HG03432 (cell line): ENCODE measurements around the gene PIP5K1B.
A peak's percentile ranks its signal among the peaks of the same experiment; 100 is the strongest.

Experiments
- ATAC-seq: cut with Tn5 transposase; IDR thresholded peaks from one replicate; pipeline ENCODE4 v1.9.1; 2021; ENCODE audit warnings: mild to moderate bottlenecking, moderate library complexity; ENCODE audit not compliant: unreplicated experiment

The PIP5K1B gene

DNA sequence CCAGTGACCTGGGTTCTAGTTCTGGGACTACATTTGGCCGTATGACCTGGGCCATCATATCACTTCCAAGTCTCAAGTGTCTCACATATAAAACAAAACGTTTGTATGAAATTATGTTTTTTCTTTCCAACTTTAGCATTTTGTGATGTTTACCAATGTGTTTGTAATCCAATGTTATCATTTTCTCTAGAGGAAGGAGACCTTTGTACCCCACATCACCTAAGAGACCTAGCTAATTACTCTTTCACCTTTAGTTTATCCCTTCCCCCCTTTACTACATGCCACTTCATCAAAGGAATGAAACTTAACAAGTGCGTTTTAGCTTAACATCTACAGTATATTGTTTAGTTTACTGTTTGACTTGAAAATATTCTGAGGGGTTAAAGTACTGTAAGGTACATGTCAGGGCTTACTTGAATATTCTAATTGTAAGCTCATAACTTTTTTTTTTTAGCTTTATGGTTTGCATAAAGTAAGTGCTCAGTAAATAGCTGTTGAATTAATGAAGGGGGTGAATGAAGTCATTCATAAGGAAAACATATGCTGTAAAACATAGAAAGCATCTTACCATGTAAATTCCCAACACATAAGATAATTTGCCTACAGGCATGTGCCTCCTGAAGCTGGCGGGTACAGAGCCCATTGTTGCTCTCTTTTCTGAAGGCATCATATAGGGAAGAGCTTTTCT, 2.9 kb downstream of the PIP5K1B start:
- ATAC-seq = no peak

DNA sequence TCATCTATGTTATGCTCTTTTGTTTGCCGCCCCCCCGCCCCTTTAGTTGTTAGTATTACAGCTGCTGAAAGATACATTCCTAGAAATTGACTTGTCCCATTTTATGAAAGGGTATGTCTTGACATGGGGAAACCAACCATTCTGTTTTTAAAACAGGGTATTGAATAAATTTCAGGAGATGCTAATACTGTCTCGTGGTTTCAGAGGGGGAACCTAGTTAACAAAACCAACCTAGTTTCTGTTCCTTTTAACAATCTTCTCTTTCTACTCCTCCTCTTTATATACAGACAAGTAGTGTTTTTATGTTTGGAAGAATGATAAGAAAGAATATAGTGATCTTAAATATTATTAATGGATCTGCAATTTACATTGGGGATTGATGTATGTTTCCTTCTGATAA, 3.5 kb downstream of the PIP5K1B start:
- peak; percentile 18 for ATAC-seq

DNA sequence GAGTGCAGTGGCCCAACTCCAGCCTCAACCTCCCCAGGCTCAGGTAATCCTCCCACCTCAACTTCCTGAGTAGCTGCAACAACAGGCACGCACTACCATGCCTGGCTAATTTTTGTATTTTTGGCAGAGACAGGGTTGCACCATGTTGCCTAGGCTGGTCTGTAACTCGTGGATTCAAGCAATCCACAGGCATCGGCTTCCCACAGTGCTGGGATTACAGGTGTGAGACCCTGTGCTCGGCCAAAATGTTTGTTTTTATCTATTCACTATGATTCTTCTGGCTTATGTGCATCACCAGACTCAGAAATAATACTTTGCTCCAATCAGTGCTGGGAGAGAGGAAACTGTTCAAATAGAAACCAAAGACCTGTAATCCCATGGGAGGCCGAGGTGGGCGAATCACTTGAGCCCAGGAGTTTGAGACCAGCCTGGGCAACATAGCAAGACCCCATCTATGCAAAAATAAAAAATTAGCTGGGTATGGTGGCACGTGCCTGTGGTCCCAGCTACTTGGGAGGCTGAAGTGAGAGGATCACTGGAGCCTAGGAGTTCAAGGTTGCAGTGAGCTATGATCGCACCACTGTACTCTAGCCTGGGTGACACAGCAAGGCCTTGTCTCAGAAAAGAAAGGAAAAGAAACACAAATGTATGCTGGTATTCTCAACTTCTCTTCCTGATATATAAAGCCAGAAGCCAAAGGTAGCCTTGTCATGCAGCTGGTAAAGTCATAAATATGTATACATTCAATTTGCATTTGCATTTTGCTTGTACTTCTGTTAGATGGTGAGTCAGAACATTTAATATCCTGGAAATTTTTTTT, 4.5 kb downstream of the PIP5K1B start:
- ATAC-seq = no peak

DNA sequence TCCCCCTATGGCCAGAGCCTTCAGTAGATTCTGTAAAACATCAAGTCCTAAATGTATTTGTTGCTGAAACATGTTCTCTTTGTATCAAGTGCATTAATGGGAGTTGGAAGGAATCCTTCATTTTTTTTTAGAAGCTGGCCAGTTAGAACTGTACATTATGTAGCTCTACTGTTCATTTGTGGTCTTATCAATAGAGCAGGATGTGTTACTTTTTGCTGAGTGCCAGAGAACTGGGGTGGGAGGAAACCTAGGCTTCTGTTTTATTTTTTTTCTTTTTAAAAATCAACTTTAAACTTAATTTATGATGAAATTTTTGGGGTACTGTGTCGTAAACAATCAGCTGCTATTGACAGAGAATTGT, 5.1 kb downstream of the PIP5K1B start:
- no peak for ATAC-seq

DNA sequence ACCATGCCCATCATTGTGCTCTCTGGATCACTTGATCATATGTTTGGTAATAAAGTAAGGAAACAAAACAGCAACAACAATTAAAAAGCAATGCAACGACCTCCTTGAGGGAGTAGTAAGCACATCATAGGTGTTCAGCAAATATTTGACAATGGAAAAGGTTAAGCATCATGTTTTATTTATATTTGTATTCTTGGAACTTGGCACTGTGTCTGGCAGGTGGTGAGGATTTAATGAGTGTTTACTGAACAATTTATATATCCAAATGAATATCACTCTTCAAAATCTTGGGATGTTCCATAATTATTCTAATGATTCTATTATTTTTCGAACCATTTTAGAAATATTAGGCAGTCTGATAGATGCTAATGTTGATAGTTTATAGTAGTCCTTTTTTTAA, 6.2 kb downstream of the PIP5K1B start:
- no peak for ATAC-seq

DNA sequence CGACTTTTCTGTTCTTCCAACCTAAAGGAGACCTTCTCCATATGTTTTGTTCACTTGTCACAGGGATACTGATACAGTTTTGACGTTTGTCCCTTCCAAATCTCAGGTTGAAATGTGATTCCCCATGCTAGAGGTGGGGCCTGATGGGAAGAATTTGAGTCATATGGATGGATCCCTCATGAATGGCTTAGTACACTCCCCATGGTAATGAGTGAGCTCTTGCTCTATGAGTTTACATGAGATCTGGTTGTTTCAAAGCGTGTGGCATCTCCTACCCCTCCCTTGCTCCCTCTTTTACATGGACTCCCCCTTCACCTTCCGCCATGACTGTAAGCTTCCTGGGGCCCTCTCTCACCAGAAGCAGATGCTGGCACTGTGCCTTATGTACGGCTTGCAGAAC, 6.9 kb downstream of the PIP5K1B start:
- no peak for ATAC-seq

DNA sequence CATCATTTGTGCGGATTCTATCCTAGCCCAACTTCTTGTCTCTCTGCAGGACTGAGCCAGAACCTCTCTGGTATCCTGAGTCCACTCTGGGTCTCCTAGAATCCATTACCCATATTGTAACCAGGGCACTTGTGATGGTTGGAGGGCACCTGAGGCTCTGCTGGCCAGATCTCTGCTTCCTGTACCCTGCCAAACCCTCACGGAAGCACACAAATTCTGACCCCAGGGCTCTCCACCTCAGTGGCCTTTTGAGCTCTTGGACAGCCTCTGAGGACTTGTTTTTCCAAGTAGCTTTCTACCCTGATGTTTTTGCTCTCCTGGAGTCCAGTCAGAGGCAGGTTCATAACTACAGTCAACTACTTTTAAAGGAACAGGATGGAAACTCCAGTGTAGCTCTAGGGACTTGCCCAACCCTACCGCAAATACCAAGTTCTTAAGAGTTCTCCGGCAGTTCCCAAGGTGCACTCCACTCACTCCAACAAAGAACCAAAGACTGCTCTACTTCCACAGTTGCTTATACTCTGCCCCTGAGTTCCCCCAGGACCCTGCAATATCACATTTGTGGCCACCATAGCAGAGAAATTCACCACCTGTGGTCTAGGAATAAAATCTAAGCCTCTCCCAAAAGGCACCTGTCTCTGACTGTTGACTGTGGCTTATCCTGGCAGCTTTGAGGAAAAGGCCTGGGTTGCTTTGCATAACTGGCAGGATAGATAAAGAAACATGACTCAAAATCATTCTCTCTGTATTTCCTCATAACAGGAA, 9.6 kb downstream of the PIP5K1B start:
- no peak for ATAC-seq

DNA sequence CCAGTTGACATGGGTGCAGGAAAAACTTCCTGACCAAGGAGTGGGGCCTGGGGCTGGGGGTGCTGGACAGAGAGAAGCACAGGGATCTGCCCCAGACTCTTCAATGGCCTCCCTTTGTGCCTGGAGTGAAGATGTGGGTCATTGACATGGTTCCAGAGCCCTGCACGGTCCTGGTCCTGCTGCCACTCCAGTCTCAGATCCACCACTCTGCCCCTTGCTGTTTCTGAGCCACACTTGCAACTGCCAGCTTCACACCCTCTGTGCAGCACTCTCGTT, 10.1 kb downstream of the PIP5K1B start:
- no peak for ATAC-seq

DNA sequence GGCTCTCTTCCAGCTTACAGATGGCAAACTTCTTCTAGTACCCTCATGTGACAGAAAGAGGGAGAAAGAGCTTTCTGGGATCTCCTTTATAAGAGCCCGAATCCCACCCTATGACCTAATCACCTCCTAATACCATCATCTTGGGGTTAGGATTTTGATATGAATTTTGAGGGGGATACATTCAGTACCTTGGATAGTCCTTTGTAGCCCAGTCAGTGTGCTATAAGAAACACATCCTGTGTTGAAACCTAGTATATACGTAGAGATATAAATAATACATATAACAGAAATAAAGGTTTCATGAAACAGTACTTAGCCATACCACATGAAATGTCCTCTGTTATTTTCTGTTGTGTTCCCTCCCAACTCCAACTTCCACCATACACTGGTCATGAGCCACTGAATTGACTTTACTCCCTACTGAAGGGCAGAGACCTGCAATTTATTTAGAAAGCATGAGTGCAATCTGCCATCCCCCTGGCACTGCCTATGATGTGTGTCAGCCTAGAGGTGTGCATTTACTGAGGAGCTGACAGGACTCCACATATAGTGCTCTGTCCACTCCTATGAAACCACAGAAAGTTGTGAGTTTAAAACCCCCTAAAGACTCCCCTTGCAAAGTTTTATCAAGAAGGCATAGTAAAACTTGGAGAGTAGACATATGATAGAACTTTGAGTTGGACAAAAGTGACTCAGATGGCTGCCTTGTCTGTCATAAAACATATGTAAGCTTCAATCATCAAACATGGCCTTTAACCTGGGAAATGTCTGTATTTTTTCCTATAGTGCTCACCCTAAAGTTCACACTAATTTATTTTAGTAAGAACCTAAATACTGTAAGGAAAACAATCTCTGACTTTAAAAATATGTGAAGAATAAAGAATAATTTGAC, 12.8 kb downstream of the PIP5K1B start:
- ATAC-seq = no peak

DNA sequence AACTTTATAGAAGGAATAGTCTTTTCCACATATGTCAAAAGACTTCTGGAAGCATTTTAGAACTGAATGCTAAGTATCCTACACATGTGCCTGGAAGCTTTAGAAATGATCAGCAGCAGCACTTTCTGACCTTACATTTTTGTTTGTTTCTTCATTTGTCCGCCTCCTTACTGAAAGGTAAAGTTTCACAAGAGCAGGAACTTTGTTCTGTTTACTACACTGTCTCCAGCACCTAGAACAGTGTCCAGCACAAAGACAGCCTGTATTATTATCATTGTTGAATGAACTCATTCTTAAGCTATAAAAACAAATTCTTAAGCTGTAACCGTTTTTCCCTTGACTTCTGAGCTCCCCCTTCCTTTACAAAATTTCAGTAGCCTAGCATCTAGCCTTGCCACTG, 14.8 kb downstream of the PIP5K1B start:
- no peak for ATAC-seq

DNA sequence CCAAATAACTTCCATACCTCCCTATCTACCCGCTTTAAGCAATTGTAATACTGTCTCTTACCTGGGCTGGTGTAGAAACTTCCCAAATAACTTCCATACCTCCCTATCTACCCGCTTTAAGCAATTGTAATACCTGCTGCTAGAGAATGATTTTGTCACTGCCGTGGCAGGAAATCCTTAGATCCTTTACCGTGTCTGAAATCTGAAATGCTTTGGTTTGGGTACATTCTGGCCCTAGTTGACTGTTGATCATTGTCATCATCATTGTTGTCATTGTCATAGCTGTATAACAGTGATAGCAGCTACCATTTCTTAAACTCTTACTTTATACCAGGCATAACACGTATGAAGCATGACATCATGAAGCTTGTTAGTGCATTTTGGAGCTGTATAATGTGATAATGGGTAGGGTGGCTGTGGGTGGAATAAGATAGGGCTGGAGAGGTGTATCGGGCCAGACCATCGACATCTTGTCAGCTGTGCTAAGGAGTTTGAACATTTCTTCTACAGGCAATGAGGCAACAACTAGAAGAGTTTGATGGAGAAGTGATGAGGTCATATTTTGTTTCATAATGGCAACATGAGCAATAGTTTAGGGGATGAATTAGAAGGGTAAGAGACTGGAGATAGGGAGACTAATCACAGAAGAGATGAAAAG, 15.7 kb downstream of the PIP5K1B start:
- no peak for ATAC-seq

DNA sequence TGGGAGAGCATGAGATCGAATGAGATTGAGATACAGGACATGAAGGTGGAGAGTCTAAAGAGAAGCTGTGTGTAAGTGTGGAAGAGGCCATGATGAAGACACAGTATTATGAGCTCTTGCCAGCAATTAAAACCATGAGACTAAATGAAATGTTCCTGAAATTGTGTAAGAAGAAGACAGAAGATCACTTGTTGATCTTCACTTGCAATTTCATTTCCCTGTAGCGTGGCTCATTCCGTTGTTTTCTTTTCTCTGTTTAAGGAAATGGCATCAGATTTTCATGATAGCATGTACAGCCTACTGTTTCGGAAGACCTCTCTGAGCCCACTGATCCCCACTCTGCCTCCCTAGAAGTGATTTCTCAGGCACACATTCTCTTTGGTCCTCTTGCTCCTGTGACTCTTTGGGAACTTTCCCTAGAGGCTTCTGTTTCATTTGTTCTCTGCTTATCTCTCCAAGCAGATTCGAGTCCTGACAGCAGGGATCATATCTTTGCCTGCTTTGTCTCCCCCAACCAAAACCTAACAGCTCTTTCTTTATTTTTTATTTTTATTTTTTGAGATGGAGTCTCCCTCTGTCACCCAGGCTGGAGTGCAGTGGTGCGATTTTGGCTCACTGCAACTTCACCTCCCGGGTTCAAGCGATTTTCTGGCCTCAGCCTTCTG, 16.8 kb downstream of the PIP5K1B start:
- no peak for ATAC-seq

DNA sequence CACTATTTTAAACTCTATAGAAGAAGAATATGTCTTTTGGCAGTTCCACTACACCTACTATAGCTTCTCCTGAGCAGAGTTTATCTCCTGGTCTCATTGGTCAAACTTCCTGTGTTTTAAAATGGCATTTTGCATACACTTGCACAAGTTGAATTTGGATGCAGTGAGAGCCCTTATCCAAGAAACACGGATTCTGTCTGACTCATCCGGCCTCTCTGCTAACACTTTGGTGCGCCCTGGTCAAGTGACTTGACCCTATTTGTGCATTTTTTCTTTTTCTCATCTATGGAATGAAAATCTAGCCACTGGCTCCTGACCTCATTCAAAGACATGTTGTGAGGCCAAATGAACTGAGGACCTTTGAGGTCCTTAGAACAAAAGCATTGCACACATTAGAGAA, 20.0 kb downstream of the PIP5K1B start:
- ATAC-seq = no peak

DNA sequence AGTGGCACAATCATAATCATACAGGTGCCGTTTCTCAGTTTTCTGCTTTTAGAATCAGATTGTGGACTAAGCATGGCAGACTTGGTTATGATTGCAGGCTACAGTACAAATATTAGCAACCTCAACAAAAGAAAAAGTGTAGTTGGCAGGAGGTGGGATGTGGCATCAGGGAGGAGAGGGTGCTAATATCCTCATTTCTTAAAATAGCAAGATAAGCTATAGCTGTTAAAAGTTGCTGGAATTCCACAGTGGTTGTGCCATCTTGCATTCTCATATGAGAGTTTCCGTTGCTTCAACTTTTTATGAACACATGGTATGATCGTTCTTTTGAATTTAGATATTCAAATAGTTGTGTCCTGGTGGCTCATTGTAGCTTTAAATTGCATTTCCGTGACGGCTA, 21.4 kb downstream of the PIP5K1B start:
- ATAC-seq = no peak

DNA sequence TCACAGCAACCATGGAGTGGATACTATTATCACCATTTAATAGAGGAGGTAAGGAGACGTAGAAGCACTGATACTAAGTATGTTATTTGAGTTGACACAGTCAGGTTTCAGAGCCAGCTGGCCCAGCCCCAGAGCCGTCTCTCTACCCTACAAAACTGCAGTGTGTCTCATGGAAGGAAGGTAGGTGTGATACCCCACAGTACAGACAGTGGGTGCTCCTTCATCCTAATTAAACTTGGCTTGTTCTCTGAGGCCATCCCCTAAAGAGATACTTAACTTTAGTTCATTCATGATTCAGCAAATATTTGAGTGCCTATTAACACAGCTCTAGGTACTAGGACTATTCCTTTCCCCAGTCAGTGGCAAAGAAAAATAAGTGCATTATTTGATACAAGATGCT, 22.6 kb downstream of the PIP5K1B start:
- ATAC-seq = no peak

DNA sequence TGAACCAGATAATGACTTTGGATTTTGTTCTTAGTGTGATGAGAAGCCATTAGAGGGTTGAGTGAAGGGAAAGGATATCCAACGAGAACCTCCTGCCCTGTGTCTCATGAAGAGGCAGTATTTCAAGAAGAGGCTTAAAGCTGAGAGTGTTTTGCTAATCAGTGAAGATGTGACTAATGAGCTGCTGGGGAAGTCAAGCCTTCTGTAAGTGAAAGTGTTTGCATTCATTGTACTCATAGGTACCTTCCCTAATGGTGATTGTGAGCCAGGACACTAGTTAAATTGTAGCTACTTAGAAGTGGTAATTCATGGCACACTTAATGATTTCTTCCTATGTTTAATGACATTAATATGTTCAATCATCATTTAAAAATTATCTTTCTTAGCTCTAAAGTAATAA, 23.7 kb downstream of the PIP5K1B start:
- ATAC-seq = no peak

DNA sequence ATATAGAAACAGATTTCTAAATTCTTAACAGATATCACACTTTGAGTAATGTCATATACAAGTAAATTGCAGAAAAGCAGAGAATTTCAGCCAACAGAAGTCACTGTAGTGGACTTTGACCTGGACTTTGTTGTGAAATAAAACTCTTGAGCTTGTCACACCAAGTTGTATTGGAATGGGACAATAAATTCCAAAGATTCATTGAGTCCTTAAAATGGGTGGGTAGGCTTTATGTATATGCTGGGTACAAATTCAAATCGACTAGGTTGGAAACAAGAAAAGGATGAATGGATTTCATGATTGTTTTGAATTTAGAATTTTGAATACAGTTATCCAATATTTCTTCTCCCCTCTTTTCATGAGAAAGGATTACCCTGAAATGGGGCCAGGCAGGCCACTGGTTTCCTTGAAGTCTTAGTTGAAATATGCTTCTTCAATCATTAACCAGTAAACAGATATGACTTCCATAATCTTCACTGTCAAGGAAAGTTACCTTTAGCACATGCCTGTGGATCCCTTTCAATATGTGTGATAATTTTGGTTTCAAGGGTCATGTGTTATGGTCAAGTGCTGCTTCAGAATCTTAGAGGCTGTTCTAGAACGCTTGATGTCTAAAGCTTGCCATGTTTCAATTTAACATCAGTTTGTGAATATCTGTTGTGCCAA, 25.7 kb downstream of the PIP5K1B start:
- ATAC-seq = no peak

DNA sequence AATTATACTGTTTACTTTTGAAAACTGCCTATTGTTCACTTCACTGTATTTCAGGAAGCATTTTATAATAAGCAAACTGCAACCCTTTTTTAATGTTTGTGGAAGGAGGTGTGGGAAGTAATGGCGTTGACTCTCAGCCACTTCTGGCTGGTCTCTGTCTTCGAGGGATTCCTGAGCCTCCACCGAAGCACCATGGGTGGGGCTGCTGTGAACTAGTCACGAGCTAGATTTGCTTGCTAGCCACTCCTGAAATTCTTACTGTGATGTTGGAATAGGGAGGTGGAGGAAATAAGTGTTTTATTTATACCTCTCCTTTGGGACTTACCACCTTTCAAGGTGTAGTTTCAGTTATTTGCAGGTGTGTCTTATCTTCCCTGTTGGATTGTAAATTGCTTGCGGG, 26.8 kb downstream of the PIP5K1B start:
- ATAC-seq = no peak

DNA sequence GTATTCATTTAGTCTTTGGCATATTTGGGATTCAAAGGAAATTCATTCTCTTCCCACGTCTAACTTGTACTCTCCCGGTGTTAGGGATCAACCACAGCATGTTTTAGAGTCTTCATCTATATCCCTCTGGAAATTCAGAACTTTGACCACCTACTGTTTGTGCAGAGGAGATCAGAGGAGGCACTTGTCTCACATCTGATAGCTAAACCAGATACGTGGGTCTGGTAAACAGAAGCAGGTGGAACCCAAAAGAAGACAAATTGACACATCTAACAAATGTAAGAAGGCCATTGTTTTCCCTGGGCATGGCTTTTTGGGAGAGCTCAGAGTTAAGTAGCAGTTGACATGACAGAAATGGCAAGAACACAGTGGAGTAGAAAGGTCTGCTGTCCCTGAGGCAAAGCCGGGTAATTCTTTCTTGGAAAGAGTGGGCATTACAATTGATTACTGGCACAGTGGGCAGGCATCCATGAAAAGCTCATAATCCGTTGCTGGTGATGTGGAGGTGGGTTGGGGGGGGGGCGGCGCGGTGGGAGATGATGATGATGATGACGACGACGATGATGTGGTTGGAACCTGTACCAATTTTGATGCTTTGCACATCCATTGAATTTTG, 27.5 kb downstream of the PIP5K1B start:
- no peak for ATAC-seq
